ENCODE data around the gene RAI1.

- TF ChIP-seq CTCF (IDR thresholded peaks at IDR 0.05) (no peak), POLR2A (IDR thresholded peaks at IDR 0.05) (no peak)
These were observed 35.7 kb downstream of the RAI1 start for GRCh38 chr17:17716837-17717523.

All from adrenal gland (tissue), 5 donors.